ENCODE results near the gene TNS3.

Gene TNS3

GRCh38 chr7:47378728-47379395 lies 203.0 kb downstream of the TNS3 start:
- DNase-seq: no peak

DNA sequence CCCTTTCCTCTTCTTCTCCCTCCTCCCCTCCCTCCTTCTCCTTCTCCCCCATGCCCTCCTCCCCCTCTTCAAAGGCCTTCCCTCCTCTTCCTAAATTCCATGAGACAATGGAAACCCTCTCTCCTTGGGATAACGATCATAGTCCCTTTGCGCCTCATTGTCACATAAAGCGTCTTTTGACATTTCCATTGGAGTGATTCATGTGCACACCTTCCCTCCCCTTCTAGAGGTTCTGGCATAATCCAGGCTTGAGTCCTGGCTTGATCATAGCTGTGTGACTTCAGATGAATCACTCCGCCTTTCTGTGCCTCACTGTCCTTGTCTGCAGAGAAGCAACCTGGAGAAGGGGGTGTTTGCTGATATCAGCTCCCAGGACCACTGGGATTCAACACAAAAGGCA lies 204.2 kb downstream of the TNS3 start:
- DNase-seq: no peak

- no peak for DNase-seq
Measured at GRCh38 chr7:47376991-47377616, 204.8 kb downstream of the TNS3 start.

DNA sequence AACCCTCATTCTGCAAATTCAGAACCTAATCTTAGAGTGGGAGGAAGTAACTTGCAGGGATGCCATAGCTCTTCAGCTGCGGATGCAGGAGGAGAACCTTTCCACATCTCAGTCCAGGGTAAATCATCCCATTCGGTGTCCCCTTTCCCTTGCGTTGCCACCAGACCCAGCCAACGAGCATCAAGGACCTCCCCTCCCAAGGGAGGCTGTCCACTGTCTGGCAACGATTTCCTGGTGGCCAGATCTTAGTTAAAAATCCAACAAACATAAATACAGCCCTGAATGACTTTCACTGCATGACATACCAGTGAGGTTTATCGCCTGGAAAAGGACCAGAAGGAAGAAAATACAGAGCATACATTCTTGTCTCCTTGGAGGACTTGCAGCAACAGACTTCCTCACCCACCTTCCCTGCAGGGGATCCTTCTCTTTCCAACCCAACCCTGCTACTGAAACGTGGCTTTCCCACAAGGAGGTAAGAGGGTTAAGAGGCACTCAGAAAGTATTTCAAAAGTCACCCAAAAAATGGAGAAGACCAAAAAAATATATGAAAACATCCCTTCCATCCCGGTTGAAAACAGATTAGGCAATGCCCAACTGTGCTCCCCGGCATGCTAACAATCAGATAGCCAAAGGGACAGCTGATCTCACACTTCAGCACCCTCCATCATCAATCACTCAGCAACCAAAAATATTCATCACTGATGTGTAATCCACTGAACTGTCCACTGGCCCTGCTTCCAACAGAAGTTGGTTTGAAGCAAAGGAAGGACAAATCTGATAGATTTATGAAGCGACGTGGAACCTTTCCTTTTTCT lies 206.6 kb downstream of the TNS3 start:
- no peak for DNase-seq

DNA sequence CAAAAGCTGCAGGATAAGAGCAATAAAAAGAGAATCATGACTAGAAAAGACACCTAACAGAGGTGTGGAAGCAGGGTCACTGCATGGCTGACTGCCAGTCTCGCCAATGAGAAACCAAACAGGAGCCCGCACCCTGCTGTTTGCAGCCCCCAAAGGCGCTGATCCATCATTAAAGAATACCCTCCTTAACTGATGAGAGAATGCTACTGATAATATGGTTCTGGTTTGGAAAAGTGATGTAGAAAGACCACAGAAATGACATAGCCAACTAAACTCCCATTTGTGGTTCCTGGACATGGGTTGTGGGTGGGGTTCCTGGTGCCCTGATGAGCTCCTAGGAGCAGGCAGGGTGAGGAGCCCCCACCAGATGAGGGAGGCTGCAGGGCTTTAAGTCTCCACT lies 207.4 kb downstream of the TNS3 start:
- DNase-seq: no peak

- no peak for DNase-seq
Measured at GRCh38 chr7:47373871-47374451, 207.9 kb downstream of the TNS3 start.

GRCh38 chr7:47371733-47372368 lies 210.1 kb downstream of the TNS3 start:
- peak; percentile 96 for DNase-seq

DNA sequence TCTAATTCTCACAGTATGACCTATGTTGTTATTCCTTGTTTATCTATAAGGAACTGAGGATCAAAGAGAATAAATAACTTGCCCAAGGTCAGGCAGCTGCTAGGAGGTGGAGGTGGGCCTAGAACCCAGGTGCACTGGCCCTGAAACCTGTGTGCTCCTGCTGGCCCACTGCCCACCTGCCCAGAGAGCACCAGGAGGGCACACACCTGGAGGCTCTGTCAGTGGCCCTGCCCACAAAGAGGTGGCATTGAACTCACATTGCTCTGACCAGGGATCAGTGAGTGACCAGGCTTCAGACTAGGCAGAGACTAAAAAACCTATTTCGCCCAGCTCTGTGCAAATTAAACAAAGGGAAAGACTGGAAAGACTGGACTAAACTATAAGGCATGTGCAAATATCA lies 210.6 kb downstream of the TNS3 start:
- DNase-seq: no peak

GRCh38 chr7:47370461-47371042 lies 211.4 kb downstream of the TNS3 start:
- no peak for DNase-seq

GRCh38 chr7:47369736-47370135 lies 212.2 kb downstream of the TNS3 start:
- no peak for DNase-seq

- DNase-seq: no peak
Measured at GRCh38 chr7:47368190-47368812, 213.6 kb downstream of the TNS3 start.

GRCh38 chr7:47367369-47367768 lies 214.5 kb downstream of the TNS3 start:
- no peak for DNase-seq

- no peak for DNase-seq
Measured at GRCh38 chr7:47366960-47367359, 215.0 kb downstream of the TNS3 start.

DNA sequence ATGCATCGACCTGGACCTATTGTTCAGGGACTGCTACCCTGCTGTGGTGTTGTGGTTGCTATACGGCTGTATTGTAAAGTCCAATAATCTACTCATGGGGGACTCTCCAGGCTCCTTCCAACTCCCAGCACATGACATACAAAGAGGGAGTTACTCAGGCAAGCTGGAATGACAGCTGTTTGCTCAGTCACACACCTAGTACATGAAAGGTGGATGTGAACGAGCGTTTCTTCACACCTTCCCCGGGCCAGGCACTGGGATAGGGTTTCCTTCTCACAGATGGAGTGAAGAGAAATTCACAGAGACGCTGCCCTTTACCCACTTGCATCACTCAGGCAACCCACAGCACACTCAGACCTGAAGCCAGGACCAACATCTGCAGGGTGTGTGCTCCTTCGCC lies 215.7 kb downstream of the TNS3 start:
- no peak for DNase-seq

DNA sequence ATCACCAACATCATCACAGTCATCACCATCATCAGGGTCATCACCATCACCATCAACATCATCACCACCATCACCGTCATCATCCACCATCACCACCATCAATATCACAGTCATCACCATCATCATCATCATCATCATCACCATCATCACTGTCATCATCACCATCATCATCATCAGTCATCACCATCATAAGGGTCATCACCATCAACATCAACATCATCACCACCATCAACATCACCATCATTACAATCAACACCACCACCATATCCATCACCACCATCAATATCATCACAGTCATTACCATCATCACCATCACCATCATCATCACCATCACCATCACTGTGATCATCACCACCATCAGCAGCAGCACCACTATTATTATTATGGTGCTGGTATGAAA lies 218.9 kb downstream of the TNS3 start:
- no peak for DNase-seq

DNA sequence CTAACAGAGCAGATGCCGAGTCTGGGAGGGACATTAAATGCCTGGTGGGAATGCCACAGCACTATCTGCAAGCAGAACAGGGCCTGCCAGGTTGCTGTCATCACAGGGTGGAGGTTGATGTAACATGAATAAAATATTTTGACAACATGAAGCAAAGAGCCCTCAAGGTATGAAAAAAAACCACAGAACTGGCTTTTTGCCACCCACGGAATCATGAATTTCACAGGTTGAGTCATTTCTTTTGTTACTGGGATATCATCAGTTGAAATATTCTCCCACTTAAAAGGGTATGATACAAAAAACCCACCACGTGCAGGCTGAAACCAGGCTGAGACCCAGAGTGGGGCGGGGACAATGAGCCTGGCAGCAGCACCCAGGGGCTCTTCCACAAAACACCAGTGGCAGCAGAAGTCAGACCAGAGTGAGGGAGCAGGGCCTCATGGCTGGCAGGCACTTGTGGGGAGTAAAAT lies 220.1 kb downstream of the TNS3 start:
- DNase-seq: no peak

GRCh38 chr7:47361236-47361635 lies 220.7 kb downstream of the TNS3 start:
- DNase-seq: no peak

- no peak for DNase-seq
Measured at GRCh38 chr7:47360301-47360900, 221.5 kb downstream of the TNS3 start.

- no peak for DNase-seq
Measured at GRCh38 chr7:47358944-47359588, 222.8 kb downstream of the TNS3 start.

- no peak for DNase-seq
Measured at GRCh38 chr7:47358357-47358756, 223.6 kb downstream of the TNS3 start.

GRCh38 chr7:47357863-47358262 lies 224.0 kb downstream of the TNS3 start:
- no peak for DNase-seq

Measured in NCI-H2081 treated with DMSO at 0.1 percent for 48 hours (cell line).